Neural cell (in vitro differentiated cells): Measurements from ENCODE around the gene NCK1. TPM values are rescaled to one million over a fixed set of nuclear protein-coding genes. Genes with fewer than 3 reads are reported as not detected.
A peak's percentile ranks its signal among the peaks of the same experiment; 100 is the strongest.
"Not testable (repeated sequence)": the region's sequence is repeated elsewhere in the genome, so short reads cannot be mapped to it uniquely, and the experiment has no call there.

Source experiments
- H2AFZ ChIP-seq: fragments of 200-600, 300-800 bp; sonication (generic), shearing (Covaris generic); 2 replicates; pipeline ENCODE4 v1.6.0; 2014; ENCODE audit warnings: low read depth, mild to moderate bottlenecking, antibody characterized with exemption, low read length, moderate library complexity
- H3F3A ChIP-seq: fragments of 200-600 bp; shearing (Covaris generic); 2 replicates; pipeline ENCODE4 v1.6.1; 2016; ENCODE audit warnings: mild to moderate bottlenecking, moderate library complexity, mixed read lengths, antibody characterized with exemption, low read length; ENCODE audit not compliant: insufficient read depth, poor library complexity, severe bottlenecking
- H3K27ac ChIP-seq: fragments of 200-600, 300-800 bp; sonication (generic), shearing (Covaris generic); 2 replicates; pipeline ENCODE4 v1.5.1; 2014; ENCODE audit warnings: mild to moderate bottlenecking, low read length, moderate library complexity
- H3K27me3 ChIP-seq: fragments of 300-800, 200-600 bp; sonication (generic), shearing (Covaris generic); 2 replicates; pipeline ENCODE4 v1.6.0; 2014; ENCODE audit warnings: mild to moderate bottlenecking, low read depth, low read length, moderate library complexity; ENCODE audit not compliant: insufficient read depth
- H3K36me3 ChIP-seq: fragments of 300-800, 200-600 bp; sonication (generic), shearing (Covaris generic); 2 replicates; pipeline ENCODE4 v1.5.1; 2014; ENCODE audit warnings: mild to moderate bottlenecking, antibody characterized with exemption, low read length, moderate library complexity; ENCODE audit not compliant: insufficient read depth
- H3K4me2 ChIP-seq: fragments of 300-800, 200-600 bp; sonication (generic), shearing (Covaris generic); 2 replicates; pipeline ENCODE4 v1.6.0; 2014; ENCODE audit warnings: mild to moderate bottlenecking, low read length
- H3K4me3 ChIP-seq: fragments of 300-800, 200-600 bp; sonication (generic), shearing (Covaris generic); 2 replicates; pipeline ENCODE4 v1.5.1; 2014; ENCODE audit warnings: mild to moderate bottlenecking, low read length, moderate library complexity
- H3K79me2 ChIP-seq: fragments of 200-600 bp; shearing (Covaris generic); replicated peaks from 2 replicates; pipeline ENCODE4 v1.6.0; 2014; ENCODE audit warnings: mild to moderate bottlenecking, low read length, moderate library complexity; ENCODE audit not compliant: insufficient read depth
- H3K9ac ChIP-seq: fragments of 300-800, 200-600 bp; sonication (generic), shearing (Covaris generic); 2 replicates; pipeline ENCODE4 v1.6.1; 2016; ENCODE audit warnings: mild to moderate bottlenecking, low read length, mixed read lengths
- H3K9me2 ChIP-seq: fragments of 200-600 bp; shearing (Covaris generic); 2 replicates; pipeline ENCODE4 v1.6.1; 2016; ENCODE audit warnings: mild to moderate bottlenecking, low read length, mixed read lengths; ENCODE audit not compliant: insufficient read depth
- H3K9me3 ChIP-seq: fragments of 200-600, 300-800 bp; sonication (generic), shearing (Covaris generic); 2 replicates; pipeline ENCODE4 v1.6.1; 2016; ENCODE audit warnings: mild to moderate bottlenecking, mixed run types, low read length, moderate library complexity, mixed read lengths
- H4K20me1 ChIP-seq: fragments of 200-600 bp; shearing (Covaris generic); 2 replicates; pipeline ENCODE4 v1.6.1; 2016; ENCODE audit warnings: mild to moderate bottlenecking, mixed run types; ENCODE audit not compliant: insufficient read depth
- EP300 ChIP-seq: fragments of 450-650 bp; conservative IDR thresholded peaks from 2 replicates; pipeline ENCODE4 v1.6.1; 2014; ENCODE audit warnings: antibody characterized with exemption, mild to moderate bottlenecking, moderate library complexity; ENCODE audit not compliant: poor library complexity, severe bottlenecking
- EZH2 ChIP-seq: fragments of 200-600, 300-800 bp; shearing (Covaris generic), sonication (generic); IDR thresholded peaks from 2 replicates; pipeline ENCODE4 v1.6.1; 2014; ENCODE audit warnings: antibody characterized with exemption, low read length, borderline replicate concordance, mild to moderate bottlenecking; ENCODE audit not compliant: insufficient read depth, poor library complexity, severe bottlenecking
- MXI1 ChIP-seq: fragments of 450-650 bp; conservative IDR thresholded peaks from 2 replicates; pipeline ENCODE4 v1.6.1; 2014; ENCODE audit warnings: antibody characterized with exemption, mild to moderate bottlenecking; ENCODE audit not compliant: poor library complexity, severe bottlenecking
- POLR2AphosphoS5 ChIP-seq: IDR thresholded peaks from 2 replicates; pipeline ENCODE4 v1.6.1; 2012
- RAD21 ChIP-seq: fragments of 450-650 bp; conservative IDR thresholded peaks from 2 replicates; pipeline ENCODE4 v1.6.1; 2014; ENCODE audit warnings: antibody characterized with exemption, mild to moderate bottlenecking, moderate library complexity
- SMC3 ChIP-seq: fragments of 450-650 bp; conservative IDR thresholded peaks from 2 replicates; pipeline ENCODE4 v1.6.1; 2014; ENCODE audit warnings: antibody characterized with exemption, mild to moderate bottlenecking, moderate library complexity; ENCODE audit not compliant: poor library complexity
- TAF1 ChIP-seq: IDR thresholded peaks from 2 replicates; pipeline ENCODE4 v1.6.1; 2012; ENCODE audit warnings: low read depth
- polyA plus RNA-seq: library from polyadenylated mRNA; depleted of rRNA; stranded (reverse); fragments of >200 nt; gene quantifications from 2 replicates; pipeline ENCODE4 v1.2.3, GENCODE V29; 2014
- TF ChIP-seq, protein P1 (sequence below): fragments of 450-650 bp; IDR thresholded peaks from 2 replicates; pipeline ENCODE4 v1.5.1; 2014; ENCODE audit warnings: antibody characterized with exemption, mild to moderate bottlenecking, moderate library complexity; ENCODE audit not compliant: poor library complexity, severe bottlenecking
- TF ChIP-seq, protein P2 (sequence below): IDR thresholded peaks from 2 replicates; pipeline ENCODE4 v1.6.1; 2012; ENCODE audit warnings: borderline replicate concordance

NCK1 gene
- polyA plus RNA-seq, 1 donor from 2014 or later: 21.5 TPM

DNA sequence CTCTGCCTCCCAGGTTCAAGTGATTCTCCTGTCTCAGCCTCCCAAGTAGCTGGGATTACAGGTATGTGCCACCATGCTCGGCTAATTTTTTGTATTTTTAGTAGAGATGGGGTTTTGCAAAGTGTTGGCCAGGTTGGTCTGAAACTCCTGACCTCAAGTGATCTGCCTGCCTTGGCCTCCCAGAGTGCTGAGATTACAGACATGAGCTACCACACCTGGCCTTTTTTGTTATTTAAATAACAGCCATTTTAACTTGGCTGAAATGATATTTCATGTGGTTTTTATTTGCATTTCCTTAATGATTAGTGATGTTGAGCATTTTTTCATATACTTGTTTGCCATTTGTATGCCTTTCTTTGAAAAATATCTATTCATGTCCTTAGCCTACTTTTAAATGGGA is 35.2 kb downstream of the NCK1 start:
- not testable (repeated sequence) for H3K9ac ChIP-seq, H3K36me3 ChIP-seq, H4K20me1 ChIP-seq, H3K27me3 ChIP-seq, H3K27ac ChIP-seq, H3K4me3 ChIP-seq, H2AFZ ChIP-seq, H3K4me2 ChIP-seq, H3F3A ChIP-seq, H3K9me3 ChIP-seq, H3K9me2 ChIP-seq
- H3K79me2 ChIP-seq: peaks cover 47% of the 10 kb centered on the region

DNA sequence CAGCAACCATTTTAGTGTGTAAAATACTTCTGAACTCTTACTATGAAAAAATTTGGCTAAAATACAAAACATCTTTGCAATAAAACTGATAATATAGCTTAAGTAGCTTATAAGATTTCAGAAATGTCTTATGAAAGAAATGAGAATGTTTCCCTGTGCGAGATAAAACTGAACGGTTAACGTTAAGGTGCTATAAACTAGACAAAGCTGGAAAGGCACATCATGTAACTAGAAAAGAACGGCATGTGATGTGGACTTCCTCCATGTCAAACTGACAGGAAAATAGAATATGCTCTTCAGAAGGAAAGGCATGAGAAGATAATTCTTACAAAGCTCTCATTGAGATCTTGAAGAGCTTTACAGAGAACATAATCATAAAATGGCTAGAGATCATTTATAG is 36.5 kb downstream of the NCK1 start:
- no peaks in the 10 kb centered on the region for H4K20me1 ChIP-seq
- no peak overlapping the region for H3K27ac ChIP-seq
- no peaks in the 10 kb centered on the region for H3F3A ChIP-seq

DNA sequence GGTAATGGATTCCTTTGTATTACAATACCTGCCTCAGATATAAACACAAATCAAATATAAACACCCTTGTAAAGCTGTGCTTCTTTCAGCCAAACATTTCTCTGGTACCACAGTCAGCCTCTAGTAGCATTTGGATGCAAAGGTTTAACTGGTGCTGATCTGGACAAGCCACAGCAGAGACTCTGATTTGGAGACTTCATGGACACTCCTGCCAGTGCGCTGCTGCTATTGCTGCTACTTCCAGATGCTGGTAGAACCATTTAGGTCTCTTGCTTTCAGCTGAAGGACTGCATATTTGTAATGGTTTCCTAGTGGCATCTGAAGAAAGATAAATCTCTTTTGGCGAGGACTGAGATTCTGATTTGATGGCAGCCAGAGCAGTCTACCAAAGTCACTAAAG is 36.9 kb downstream of the NCK1 start:
- H3K4me2 ChIP-seq: no peak overlapping the region
- peak overlapping the region; percentile 10 for H3K4me3 ChIP-seq
- peaks cover 38% of the 10 kb centered on the region for H3K79me2 ChIP-seq
- H3F3A ChIP-seq: no peaks in the 10 kb centered on the region
- no peaks in the 10 kb centered on the region for H3K27me3 ChIP-seq
- H3K36me3 ChIP-seq: no peaks in the 10 kb centered on the region
- peak overlapping the region; percentile 15 for H3K27ac ChIP-seq
- no peaks in the 10 kb centered on the region for H4K20me1 ChIP-seq
- no peak overlapping the region for H2AFZ ChIP-seq
- H3K9ac ChIP-seq: no peak overlapping the region
- peaks cover 9% of the 10 kb centered on the region for H3K9me3 ChIP-seq
- H3K9me2 ChIP-seq: no peaks in the 10 kb centered on the region
- TF ChIP-seq MXI1 (no peak), EP300 (no peak), SMC3 (no peak), TAF1 (no peak), RAD21 (no peak), EZH2 (no peak), POLR2AphosphoS5 (no peak)
- TF ChIP-seq, protein P1, sequence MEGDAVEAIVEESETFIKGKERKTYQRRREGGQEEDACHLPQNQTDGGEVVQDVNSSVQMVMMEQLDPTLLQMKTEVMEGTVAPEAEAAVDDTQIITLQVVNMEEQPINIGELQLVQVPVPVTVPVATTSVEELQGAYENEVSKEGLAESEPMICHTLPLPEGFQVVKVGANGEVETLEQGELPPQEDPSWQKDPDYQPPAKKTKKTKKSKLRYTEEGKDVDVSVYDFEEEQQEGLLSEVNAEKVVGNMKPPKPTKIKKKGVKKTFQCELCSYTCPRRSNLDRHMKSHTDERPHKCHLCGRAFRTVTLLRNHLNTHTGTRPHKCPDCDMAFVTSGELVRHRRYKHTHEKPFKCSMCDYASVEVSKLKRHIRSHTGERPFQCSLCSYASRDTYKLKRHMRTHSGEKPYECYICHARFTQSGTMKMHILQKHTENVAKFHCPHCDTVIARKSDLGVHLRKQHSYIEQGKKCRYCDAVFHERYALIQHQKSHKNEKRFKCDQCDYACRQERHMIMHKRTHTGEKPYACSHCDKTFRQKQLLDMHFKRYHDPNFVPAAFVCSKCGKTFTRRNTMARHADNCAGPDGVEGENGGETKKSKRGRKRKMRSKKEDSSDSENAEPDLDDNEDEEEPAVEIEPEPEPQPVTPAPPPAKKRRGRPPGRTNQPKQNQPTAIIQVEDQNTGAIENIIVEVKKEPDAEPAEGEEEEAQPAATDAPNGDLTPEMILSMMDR: no peak

More for the DNA sequence above, 36.5 kb downstream of the NCK1 start:
- Histone ChIP-seq H3K9me3 (peaks cover 9% of the 10 kb centered on the region), H3K36me3 (no peaks in the 10 kb centered on the region), H3K9ac (no peak overlapping the region), H3K9me2 (no peaks in the 10 kb centered on the region), H3K4me2 (no peak overlapping the region), H3K79me2 (peaks cover 39% of the 10 kb centered on the region), H3K4me3 (peak overlapping the region; percentile 10), H3K27me3 (no peaks in the 10 kb centered on the region), H2AFZ (no peak overlapping the region)
- TF ChIP-seq, protein P2, sequence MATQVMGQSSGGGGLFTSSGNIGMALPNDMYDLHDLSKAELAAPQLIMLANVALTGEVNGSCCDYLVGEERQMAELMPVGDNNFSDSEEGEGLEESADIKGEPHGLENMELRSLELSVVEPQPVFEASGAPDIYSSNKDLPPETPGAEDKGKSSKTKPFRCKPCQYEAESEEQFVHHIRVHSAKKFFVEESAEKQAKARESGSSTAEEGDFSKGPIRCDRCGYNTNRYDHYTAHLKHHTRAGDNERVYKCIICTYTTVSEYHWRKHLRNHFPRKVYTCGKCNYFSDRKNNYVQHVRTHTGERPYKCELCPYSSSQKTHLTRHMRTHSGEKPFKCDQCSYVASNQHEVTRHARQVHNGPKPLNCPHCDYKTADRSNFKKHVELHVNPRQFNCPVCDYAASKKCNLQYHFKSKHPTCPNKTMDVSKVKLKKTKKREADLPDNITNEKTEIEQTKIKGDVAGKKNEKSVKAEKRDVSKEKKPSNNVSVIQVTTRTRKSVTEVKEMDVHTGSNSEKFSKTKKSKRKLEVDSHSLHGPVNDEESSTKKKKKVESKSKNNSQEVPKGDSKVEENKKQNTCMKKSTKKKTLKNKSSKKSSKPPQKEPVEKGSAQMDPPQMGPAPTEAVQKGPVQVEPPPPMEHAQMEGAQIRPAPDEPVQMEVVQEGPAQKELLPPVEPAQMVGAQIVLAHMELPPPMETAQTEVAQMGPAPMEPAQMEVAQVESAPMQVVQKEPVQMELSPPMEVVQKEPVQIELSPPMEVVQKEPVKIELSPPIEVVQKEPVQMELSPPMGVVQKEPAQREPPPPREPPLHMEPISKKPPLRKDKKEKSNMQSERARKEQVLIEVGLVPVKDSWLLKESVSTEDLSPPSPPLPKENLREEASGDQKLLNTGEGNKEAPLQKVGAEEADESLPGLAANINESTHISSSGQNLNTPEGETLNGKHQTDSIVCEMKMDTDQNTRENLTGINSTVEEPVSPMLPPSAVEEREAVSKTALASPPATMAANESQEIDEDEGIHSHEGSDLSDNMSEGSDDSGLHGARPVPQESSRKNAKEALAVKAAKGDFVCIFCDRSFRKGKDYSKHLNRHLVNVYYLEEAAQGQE: no peak
- no peak for TF ChIP-seq TAF1
- TF ChIP-seq, protein P1: no peak
- no peak for TF ChIP-seq POLR2AphosphoS5
- TF ChIP-seq SMC3: no peak
- no peak for TF ChIP-seq EZH2
- TF ChIP-seq EP300: no peak
- TF ChIP-seq MXI1: no peak
- TF ChIP-seq RAD21: no peak
